HG03103 (cell line): ENCODE measurements around the gene OARD1.
"Not testable (repeated sequence)": the region's sequence is repeated elsewhere in the genome, so short reads cannot be mapped to it uniquely, and the experiment has no call there.

Source experiments
- ATAC-seq: cut with Tn5 transposase; IDR thresholded peaks from one replicate; pipeline ENCODE4 v1.9.1; 2021; ENCODE audit warnings: low read depth; ENCODE audit not compliant: unreplicated experiment

The OARD1 gene

GRCh38 chr6:41071923-41072835 is at the start of gene OARD1:
TSS of gene OARD1 (minus strand) at chr6:41072356. CDS start at chr6:41071634, 722 bp downstream.
- peak; percentile 52 for ATAC-seq

- ATAC-seq = no peak
Observed at GRCh38 chr6:41120058-41120457, 47.9 kb upstream of the OARD1 start.

- no peak for ATAC-seq
Observed at GRCh38 chr6:41119508-41119907, 47.4 kb upstream of the OARD1 start.

GRCh38 chr6:41115027-41115426 is 42.9 kb upstream of the OARD1 start:
- ATAC-seq = not testable (repeated sequence)

- no peak for ATAC-seq
Observed at GRCh38 chr6:41111017-41111416, 38.9 kb upstream of the OARD1 start.

GRCh38 chr6:41103847-41104246 is 31.7 kb upstream of the OARD1 start:
- no peak for ATAC-seq

- no peak for ATAC-seq
Observed at GRCh38 chr6:41100871-41101287, 28.7 kb upstream of the OARD1 start.

- ATAC-seq = no peak
Observed at GRCh38 chr6:41098366-41098765, 26.2 kb upstream of the OARD1 start.

- ATAC-seq = no peak
Observed at GRCh38 chr6:41097467-41098090, 25.4 kb upstream of the OARD1 start.

- no peak for ATAC-seq
Observed at GRCh38 chr6:41093729-41094128, 21.6 kb upstream of the OARD1 start.

- no peak for ATAC-seq
Observed at GRCh38 chr6:41092421-41093140, 20.4 kb upstream of the OARD1 start.

GRCh38 chr6:41090841-41091761 is 18.9 kb upstream of the OARD1 start:
- ATAC-seq = no peak

GRCh38 chr6:41088451-41088850 is 16.3 kb upstream of the OARD1 start:
- no peak for ATAC-seq

- no peak for ATAC-seq
Observed at GRCh38 chr6:41085182-41085581, 13.0 kb upstream of the OARD1 start.

GRCh38 chr6:41083072-41083471 is 10.9 kb upstream of the OARD1 start:
- ATAC-seq = no peak

- ATAC-seq = no peak
Observed at GRCh38 chr6:41080621-41081020, 8.5 kb upstream of the OARD1 start.

GRCh38 chr6:41079080-41079479 is 6.9 kb upstream of the OARD1 start:
- ATAC-seq = no peak

GRCh38 chr6:41078101-41078500 is 5.9 kb upstream of the OARD1 start:
- ATAC-seq = no peak

- no peak for ATAC-seq
Observed at GRCh38 chr6:41077536-41077935, 5.4 kb upstream of the OARD1 start.
